Measurements from ENCODE around the gene ECT2L.

GRCh38 chr6:138785980-138786379 lies 9.9 kb upstream of the ECT2L start:
- no peak for TF ChIP-seq CTCF (IDR thresholded peaks at IDR 0.05)
- no peak for TF ChIP-seq EP300 (IDR thresholded peaks at IDR 0.05)

Data from ovary (tissue), 3 donors.